HepG2 (cell line): Measurements from ENCODE around the gene ATP9A.

Source experiments
- CEBPG ChIP-seq: IDR thresholded peaks from 2 replicates; pipeline ENCODE4 v1.6.1; 2016
- DR1 ChIP-seq: sonication (generic); formaldehyde crosslinking; IDR thresholded peaks from 2 replicates; pipeline ENCODE4 v1.8.0; 2021; ENCODE audit warnings: mild to moderate bottlenecking, missing genetic modification reagents, inconsistent platforms
- MTERF4 ChIP-seq: sonication (generic); formaldehyde crosslinking; IDR thresholded peaks from 2 replicates; pipeline ENCODE4 v1.8.0; 2023; ENCODE audit warnings: mild to moderate bottlenecking, missing genetic modification reagents
- PHB2 ChIP-seq: fragments of 450-650 bp; IDR thresholded peaks from 2 replicates; pipeline ENCODE4 v1.6.1; 2018; ENCODE audit not compliant: partially characterized antibody
- POLR2A ChIP-seq, 2 experiments: IDR thresholded peaks; 2 replicates each; pipeline ENCODE4 v1.6.1; 2011; ENCODE audit warnings: low read depth in 2 of 2, low read length in 2 of 2, mild to moderate bottlenecking in 1 of 2, moderate library complexity in 1 of 2; ENCODE audit not compliant: insufficient read depth in 1 of 2
- SMC3 ChIP-seq: IDR thresholded peaks from 2 replicates; pipeline ENCODE4 v1.6.1; 2011; ENCODE audit warnings: low read length, improper control_type of control experiment
- TIGD3 ChIP-seq: sonication (generic); formaldehyde crosslinking; IDR thresholded peaks from 2 replicates; pipeline ENCODE4 v1.5.1; 2020; ENCODE audit warnings: mild to moderate bottlenecking, missing genetic modification reagents, borderline replicate concordance
- ZBTB14 ChIP-seq: sonication (generic); formaldehyde crosslinking; IDR thresholded peaks from 2 replicates; pipeline ENCODE4 v1.4.0; 2020; ENCODE audit warnings: missing genetic modification reagents
- ZBTB42 ChIP-seq: sonication (generic); formaldehyde crosslinking; IDR thresholded peaks from 2 replicates; pipeline ENCODE4 v1.5.0; 2020; ENCODE audit warnings: mild to moderate bottlenecking, missing genetic modification reagents
- ZFX ChIP-seq: sonication (generic); formaldehyde crosslinking; IDR thresholded peaks from 2 replicates; pipeline ENCODE4 v1.4.0; 2020; ENCODE audit warnings: mild to moderate bottlenecking, low read depth, missing genetic modification reagents, moderate library complexity
- ZNF350 ChIP-seq: sonication (generic); formaldehyde crosslinking; IDR thresholded peaks from 2 replicates; pipeline ENCODE4 v1.4.0; 2020; ENCODE audit warnings: mild to moderate bottlenecking, low read depth, missing genetic modification reagents, borderline replicate concordance
- TF ChIP-seq, protein P1 (sequence below): sonication (generic); formaldehyde crosslinking; IDR thresholded peaks from 2 replicates; pipeline ENCODE4 v1.8.0; 2022; ENCODE audit warnings: low read depth, missing genetic modification reagents
- TF ChIP-seq, protein P2 (sequence below): sonication (generic); formaldehyde crosslinking; IDR thresholded peaks from 2 replicates; pipeline ENCODE4 v1.5.0; 2020; ENCODE audit warnings: mild to moderate bottlenecking, missing genetic modification reagents, moderate library complexity

DNA sequence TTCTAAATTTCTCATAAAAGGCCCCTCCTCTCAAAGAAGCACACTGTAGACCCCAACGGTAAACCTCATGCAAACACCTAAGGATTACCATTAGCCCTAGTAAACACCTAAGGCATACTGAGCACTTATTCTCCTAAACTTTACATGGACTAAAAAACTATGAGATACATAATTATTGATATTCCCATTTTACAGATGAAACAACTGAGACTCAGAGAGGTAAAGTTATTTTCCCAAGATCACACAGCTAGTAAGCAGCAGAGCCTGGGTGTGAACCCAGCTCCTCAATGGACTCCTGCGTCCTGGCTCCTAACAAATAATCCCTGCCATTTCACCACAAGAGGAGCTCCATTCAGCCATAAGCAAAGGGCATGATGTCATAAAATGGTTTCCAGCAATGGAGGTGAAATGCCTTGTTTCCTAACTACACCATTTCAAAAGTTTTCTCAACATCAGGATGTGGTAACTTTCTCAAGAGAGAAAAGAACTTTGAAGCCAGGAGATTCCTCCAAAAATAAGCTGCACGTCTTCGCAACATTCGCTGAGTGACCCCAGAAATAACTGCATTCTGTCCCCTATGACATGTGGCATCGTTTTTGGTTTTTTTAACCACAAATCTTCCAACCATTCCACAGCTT lies 4.1 kb downstream of the ATP9A start:
- no peak for TF ChIP-seq ZFX (CRISPR knock-in tag)
- TF ChIP-seq DR1 (CRISPR knock-in tag) = no peak
- no peak for TF ChIP-seq ZBTB42 (CRISPR knock-in tag)
- TF ChIP-seq, protein P1, sequence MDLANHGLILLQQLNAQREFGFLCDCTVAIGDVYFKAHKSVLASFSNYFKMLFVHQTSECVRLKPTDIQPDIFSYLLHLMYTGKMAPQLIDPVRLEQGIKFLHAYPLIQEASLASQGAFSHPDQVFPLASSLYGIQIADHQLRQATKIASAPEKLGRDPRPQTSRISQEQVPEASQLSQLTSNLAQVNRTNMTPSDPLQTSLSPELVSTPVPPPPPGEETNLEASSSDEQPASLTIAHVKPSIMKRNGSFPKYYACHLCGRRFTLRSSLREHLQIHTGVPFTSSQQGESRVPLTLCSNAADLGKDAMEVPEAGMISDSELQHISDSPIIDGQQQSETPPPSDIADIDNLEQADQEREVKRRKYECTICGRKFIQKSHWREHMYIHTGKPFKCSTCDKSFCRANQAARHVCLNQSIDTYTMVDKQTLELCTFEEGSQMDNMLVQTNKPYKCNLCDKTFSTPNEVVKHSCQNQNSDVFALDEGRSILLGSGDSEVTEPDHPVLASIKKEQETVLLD (CRISPR knock-in tag) = no peak
- TF ChIP-seq, protein P2, sequence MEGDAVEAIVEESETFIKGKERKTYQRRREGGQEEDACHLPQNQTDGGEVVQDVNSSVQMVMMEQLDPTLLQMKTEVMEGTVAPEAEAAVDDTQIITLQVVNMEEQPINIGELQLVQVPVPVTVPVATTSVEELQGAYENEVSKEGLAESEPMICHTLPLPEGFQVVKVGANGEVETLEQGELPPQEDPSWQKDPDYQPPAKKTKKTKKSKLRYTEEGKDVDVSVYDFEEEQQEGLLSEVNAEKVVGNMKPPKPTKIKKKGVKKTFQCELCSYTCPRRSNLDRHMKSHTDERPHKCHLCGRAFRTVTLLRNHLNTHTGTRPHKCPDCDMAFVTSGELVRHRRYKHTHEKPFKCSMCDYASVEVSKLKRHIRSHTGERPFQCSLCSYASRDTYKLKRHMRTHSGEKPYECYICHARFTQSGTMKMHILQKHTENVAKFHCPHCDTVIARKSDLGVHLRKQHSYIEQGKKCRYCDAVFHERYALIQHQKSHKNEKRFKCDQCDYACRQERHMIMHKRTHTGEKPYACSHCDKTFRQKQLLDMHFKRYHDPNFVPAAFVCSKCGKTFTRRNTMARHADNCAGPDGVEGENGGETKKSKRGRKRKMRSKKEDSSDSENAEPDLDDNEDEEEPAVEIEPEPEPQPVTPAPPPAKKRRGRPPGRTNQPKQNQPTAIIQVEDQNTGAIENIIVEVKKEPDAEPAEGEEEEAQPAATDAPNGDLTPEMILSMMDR = no peak
- TF ChIP-seq CEBPG (CRISPR knock-in tag) = no peak
- TF ChIP-seq MTERF4 (CRISPR knock-in tag) = no peak
- TF ChIP-seq TIGD3 (CRISPR knock-in tag) = no peak
- no peak for TF ChIP-seq PHB2
- no peak for TF ChIP-seq POLR2A (IDR thresholded peaks at IDR 0.05; ENCODE audit: insufficient read depth in 1 of 2, low read depth in 2 of 2, low read length in 2 of 2)
- no peak for TF ChIP-seq SMC3
- no peak for TF ChIP-seq ZBTB14 (CRISPR knock-in tag)
- TF ChIP-seq ZNF350 = no peak
